H9 (cell line): Measurements from ENCODE around the gene HCK. TPM values are rescaled to one million over a fixed set of nuclear protein-coding genes. Genes with fewer than 3 reads are reported as not detected.

Experiments used
- DNase-seq: peaks from one replicate; pipeline ENCODE4 v3.0.0-alpha.2; 2017
- H2AFZ ChIP-seq: one replicate; pipeline ENCODE4 v1.6.1; 2013; ENCODE audit warnings: mild to moderate bottlenecking, low read length, control low read depth, moderate library complexity
- H2AK5ac ChIP-seq: 2 replicates; pipeline ENCODE4 v1.6.1; 2013; ENCODE audit warnings: low read length, control low read depth, mixed read lengths; ENCODE audit not compliant: insufficient read length
- H2BK120ac ChIP-seq: one replicate; pipeline ENCODE4 v1.6.1; 2013; ENCODE audit warnings: low read depth, mild to moderate bottlenecking, low read length, control low read depth, inconsistent platforms; ENCODE audit not compliant: poor library complexity, severe bottlenecking
- H2BK12ac ChIP-seq: 2 replicates; pipeline ENCODE4 v1.6.1; 2013; ENCODE audit warnings: low read length, control low read depth, mixed read lengths, low read depth; ENCODE audit not compliant: insufficient read length
- H2BK15ac ChIP-seq: 2 replicates; pipeline ENCODE4 v1.6.1; 2013; ENCODE audit warnings: low read depth, low read length, control low read depth
- H2BK20ac ChIP-seq: one replicate; pipeline ENCODE4 v1.6.1; 2013; ENCODE audit warnings: low read depth, mild to moderate bottlenecking, low read length, control low read depth, inconsistent platforms; ENCODE audit not compliant: poor library complexity, severe bottlenecking
- H2BK5ac ChIP-seq: 2 replicates; pipeline ENCODE4 v1.6.1; 2013; ENCODE audit warnings: low read length, control low read depth, mixed read lengths; ENCODE audit not compliant: insufficient read length
- H3K14ac ChIP-seq: 2 replicates; pipeline ENCODE4 v1.6.1; 2013; ENCODE audit warnings: low read length, control low read depth; ENCODE audit not compliant: insufficient read depth
- H3K18ac ChIP-seq: 2 replicates; pipeline ENCODE4 v1.6.1; 2013; ENCODE audit warnings: low read depth, mild to moderate bottlenecking, mixed read lengths, low read length, control low read depth; ENCODE audit not compliant: insufficient read length
- H3K23ac ChIP-seq: 2 replicates; pipeline ENCODE4 v1.6.1; 2013; ENCODE audit warnings: low read length, control low read depth, mixed read lengths, low read depth; ENCODE audit not compliant: insufficient read length
- H3K23me2 ChIP-seq: 2 replicates; pipeline ENCODE4 v1.6.1; 2013; ENCODE audit warnings: low read depth, mild to moderate bottlenecking, mixed read lengths, low read length, control low read depth; ENCODE audit not compliant: insufficient read length, poor library complexity, severe bottlenecking
- H3K27ac ChIP-seq: 2 replicates; pipeline ENCODE4 v1.5.1; 2013; ENCODE audit warnings: low read length, control low read depth, mixed read lengths, low read depth; ENCODE audit not compliant: insufficient read length
- H3K27me3 ChIP-seq: 2 replicates; pipeline ENCODE4 v1.6.1; 2013; ENCODE audit warnings: low read length, control low read depth, inconsistent platforms; ENCODE audit not compliant: insufficient read depth
- H3K4ac ChIP-seq: 2 replicates; pipeline ENCODE4 v1.6.1; 2013; ENCODE audit warnings: low read depth, mild to moderate bottlenecking, control low read depth, inconsistent platforms, low read length, moderate library complexity
- H3K4me1 ChIP-seq: 2 replicates; pipeline ENCODE4 v1.6.1; 2013; ENCODE audit warnings: low read length, control low read depth, inconsistent platforms; ENCODE audit not compliant: insufficient read depth
- H3K4me2 ChIP-seq: 2 replicates; pipeline ENCODE4 v1.6.1; 2013; ENCODE audit warnings: low read length, control low read depth, mixed read lengths; ENCODE audit not compliant: insufficient read length, insufficient read depth
- H3K56ac ChIP-seq: 2 replicates; pipeline ENCODE4 v1.6.1; 2013; ENCODE audit warnings: low read depth, mild to moderate bottlenecking, mixed read lengths, low read length, control low read depth; ENCODE audit not compliant: insufficient read length
- H3K79me1 ChIP-seq: 2 replicates; pipeline ENCODE4 v1.6.1; 2013; ENCODE audit warnings: low read depth, mild to moderate bottlenecking, moderate library complexity, low read length, control low read depth, inconsistent platforms; ENCODE audit not compliant: insufficient read depth, poor library complexity, severe bottlenecking
- H3K79me2 ChIP-seq: 2 replicates; pipeline ENCODE4 v1.6.1; 2013; ENCODE audit warnings: low read length, control low read depth, inconsistent platforms; ENCODE audit not compliant: insufficient read depth
- H3K9ac ChIP-seq: 2 replicates; pipeline ENCODE4 v1.6.1; 2013; ENCODE audit warnings: low read length, control low read depth, mixed read lengths; ENCODE audit not compliant: insufficient read length; ENCODE audit errors: extremely low read depth
- H3K9me3 ChIP-seq: one replicate; pipeline ENCODE4 v1.6.1; 2013; ENCODE audit warnings: low read depth, low read length, inconsistent platforms; ENCODE audit not compliant: control insufficient read depth
- H3T11ph ChIP-seq: one replicate; pipeline ENCODE4 v1.6.1; 2013; ENCODE audit warnings: mild to moderate bottlenecking, low read length, control low read depth, inconsistent platforms
- H4K20me1 ChIP-seq: one replicate; pipeline ENCODE4 v1.6.1; 2013; ENCODE audit not compliant: control insufficient read depth, insufficient read length, insufficient read depth
- H4K5ac ChIP-seq: 2 replicates; pipeline ENCODE4 v1.6.1; 2013; ENCODE audit warnings: low read depth, mild to moderate bottlenecking, mixed read lengths, low read length, control low read depth; ENCODE audit not compliant: insufficient read length
- H4K8ac ChIP-seq: replicated peaks from 2 replicates; pipeline ENCODE4 v1.6.1; 2013; ENCODE audit warnings: low read length, control low read depth, mixed read lengths, low read depth; ENCODE audit not compliant: insufficient read length
- H4K91ac ChIP-seq: 2 replicates; pipeline ENCODE4 v1.6.1; 2013; ENCODE audit warnings: low read depth, mild to moderate bottlenecking, moderate library complexity, mixed read lengths, low read length, control low read depth; ENCODE audit not compliant: insufficient read length
- H3K27ac Mint-ChIP-seq, 3 experiments: 2 replicates in 2 of 3; 3 replicates in 1 of 3; pipeline ENCODE4 v1.8.0; 2020 to 2021; ENCODE audit warnings: mixed read lengths in 3 of 3, mild to moderate bottlenecking in 1 of 3, moderate library complexity in 1 of 3
- H3K27me3 Mint-ChIP-seq: 2 replicates; pipeline ENCODE4 v1.8.0; 2021; ENCODE audit warnings: low read depth, mild to moderate bottlenecking, moderate library complexity, mixed read lengths
- H3K36me3 Mint-ChIP-seq, 3 experiments: 2 replicates in 2 of 3; 3 replicates in 1 of 3; pipeline ENCODE4 v1.8.0; 2020 to 2021; ENCODE audit warnings: low read depth in 3 of 3, mixed read lengths in 3 of 3; ENCODE audit not compliant: insufficient read depth in 1 of 3
- H3K4me1 Mint-ChIP-seq, 2 experiments: 2 replicates each; pipeline ENCODE4 v1.8.0; 2020; ENCODE audit warnings: mixed read lengths in 2 of 2
- H3K4me3 Mint-ChIP-seq, 2 experiments: 2 replicates in 1 of 2; 3 replicates in 1 of 2; pipeline ENCODE4 v1.8.0; 2020 to 2021; ENCODE audit warnings: mild to moderate bottlenecking in 2 of 2, mixed read lengths in 2 of 2, moderate library complexity in 1 of 2
- H3K9me3 Mint-ChIP-seq, 2 experiments: 2 replicates in 1 of 2; 3 replicates in 1 of 2; pipeline ENCODE4 v1.8.0; 2020; ENCODE audit warnings: mild to moderate bottlenecking in 2 of 2, mixed read lengths in 2 of 2, moderate library complexity in 1 of 2
- WGBS: extraction: QIAGEN DNeasy Blood & Tissue Kit; methylation state at CpG from one replicate; pipeline ENCODE4 v1.1.7; 2013; ENCODE audit warnings: missing lambda C conversion rate, low lambda C conversion rate, mixed read lengths; ENCODE audit not compliant: insufficient read length; ENCODE audit errors: extremely low coverage; 5-methylcytosine and 5-hydroxymethylcytosine counted together
- total RNA-seq: library from RNA; stranded (reverse); gene quantifications from 2 replicates; pipeline ENCODE4 v1.2.1, GENCODE V29; 2021
- TF ChIP-seq, protein P1 (sequence below): fragments of 200-600 bp; sonication (generic); conservative IDR thresholded peaks from 3 replicates; pipeline ENCODE4 v1.8.0; 2021; ENCODE audit warnings: antibody characterized with exemption, mild to moderate bottlenecking

HCK gene
- total RNA-seq, 1 experiment from 2014 or later = 1.7 TPM

GRCh38 chr20:32035426-32035779 is 16.6 kb upstream of the HCK start:
- Histone ChIP-seq H2BK12ac (no peak overlapping the region), H3K27me3 (no peaks in the 10 kb centered on the region), H2BK20ac (no peak overlapping the region), H3K4me1 (no peaks in the 10 kb centered on the region; the same call in 1 of the 2 replicates), H3K27ac (no peak overlapping the region), H3K23ac (no peak overlapping the region), H3K9me3 (no peaks in the 10 kb centered on the region), H2BK120ac (no peak overlapping the region), H4K91ac (no peak overlapping the region), H3K14ac (no peak overlapping the region), H2BK5ac (no peak overlapping the region), H4K20me1 (no peaks in the 10 kb centered on the region), H2AFZ (no peak overlapping the region), H3K18ac (no peak overlapping the region), H3K4ac (no peak overlapping the region), H2AK5ac (no peak overlapping the region), H3K56ac (no peak overlapping the region), H3K4me2 (no peak overlapping the region), H3K79me1 (no peaks in the 10 kb centered on the region), H3T11ph (no peak overlapping the region), H4K5ac (no peak overlapping the region), H3K79me2 (no peaks in the 10 kb centered on the region), H2BK15ac (no peak overlapping the region), H3K23me2 (peaks cover 3% of the 10 kb centered on the region), H3K9ac (no peak overlapping the region), H4K8ac (no peak overlapping the region)
- peaks cover 19 to 27% of the 10 kb centered on the region in 2 experiments for H3K4me1 Mint-ChIP-seq
- H3K27ac Mint-ChIP-seq = no peak overlapping the region
- H3K36me3 Mint-ChIP-seq = peaks cover 0 to 5% (median 0%) of the 10 kb centered on the region in 3 experiments; a peak in 1 of 7 replicates
- DNase-seq = no peak
- no peak overlapping the region for H3K4me3 Mint-ChIP-seq
- peaks cover 0 to 4% of the 10 kb centered on the region in 2 experiments; a peak in 1 of 5 replicates for H3K9me3 Mint-ChIP-seq
- WGBS = no CpG with 5 or more reads among the region's 8 CpGs
- H3K27me3 Mint-ChIP-seq = peaks cover 34% of the 10 kb centered on the region
- TF ChIP-seq, protein P1, sequence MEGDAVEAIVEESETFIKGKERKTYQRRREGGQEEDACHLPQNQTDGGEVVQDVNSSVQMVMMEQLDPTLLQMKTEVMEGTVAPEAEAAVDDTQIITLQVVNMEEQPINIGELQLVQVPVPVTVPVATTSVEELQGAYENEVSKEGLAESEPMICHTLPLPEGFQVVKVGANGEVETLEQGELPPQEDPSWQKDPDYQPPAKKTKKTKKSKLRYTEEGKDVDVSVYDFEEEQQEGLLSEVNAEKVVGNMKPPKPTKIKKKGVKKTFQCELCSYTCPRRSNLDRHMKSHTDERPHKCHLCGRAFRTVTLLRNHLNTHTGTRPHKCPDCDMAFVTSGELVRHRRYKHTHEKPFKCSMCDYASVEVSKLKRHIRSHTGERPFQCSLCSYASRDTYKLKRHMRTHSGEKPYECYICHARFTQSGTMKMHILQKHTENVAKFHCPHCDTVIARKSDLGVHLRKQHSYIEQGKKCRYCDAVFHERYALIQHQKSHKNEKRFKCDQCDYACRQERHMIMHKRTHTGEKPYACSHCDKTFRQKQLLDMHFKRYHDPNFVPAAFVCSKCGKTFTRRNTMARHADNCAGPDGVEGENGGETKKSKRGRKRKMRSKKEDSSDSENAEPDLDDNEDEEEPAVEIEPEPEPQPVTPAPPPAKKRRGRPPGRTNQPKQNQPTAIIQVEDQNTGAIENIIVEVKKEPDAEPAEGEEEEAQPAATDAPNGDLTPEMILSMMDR = no peak
